ENCODE measurements around the gene AP3S2.
"Not testable (repeated sequence)": the region's sequence is repeated elsewhere in the genome, so short reads cannot be mapped to it uniquely, and the experiment has no call there.

AP3S2 gene

DNA sequence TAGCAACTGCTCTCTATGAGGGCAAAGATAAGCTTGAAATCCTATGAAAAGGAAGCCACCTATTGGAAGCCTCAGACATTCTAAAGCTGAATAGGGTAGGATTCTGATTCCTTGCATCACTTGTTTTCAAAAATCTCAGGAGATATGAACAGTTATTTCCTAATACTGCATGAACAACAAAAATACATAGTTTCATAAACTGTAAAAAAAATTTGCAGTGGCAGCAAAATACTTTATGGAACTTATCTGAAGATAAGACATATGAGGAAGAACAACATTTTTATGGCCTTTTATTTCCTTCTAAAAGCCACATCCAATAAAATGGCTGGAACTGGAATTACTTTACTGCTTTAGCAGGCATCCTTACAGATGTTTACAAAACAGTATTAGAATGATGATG lies 29.9 kb downstream of the AP3S2 start:
- DNase-seq = no peak

- DNase-seq = no peak
These were observed 32.9 kb downstream of the AP3S2 start for GRCh38 chr15:89860891-89861290.

DNA sequence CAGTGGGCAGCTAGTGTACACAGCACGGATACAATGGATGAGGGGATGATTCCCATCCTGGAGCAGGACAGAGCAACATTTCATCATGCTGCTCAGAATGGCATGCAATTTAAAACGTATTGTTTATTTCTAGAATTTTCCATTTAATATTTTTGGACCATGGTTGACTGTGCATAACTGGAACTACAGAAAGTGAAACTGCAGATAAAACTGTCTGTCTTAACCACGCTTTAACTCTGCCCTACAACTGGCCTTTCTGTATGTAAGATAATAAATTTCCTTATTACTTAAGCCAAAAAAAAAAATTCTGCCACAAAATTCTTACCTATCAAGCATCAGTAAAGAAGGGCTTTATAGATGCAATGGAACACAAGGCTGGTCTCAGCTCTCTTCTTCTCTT lies 33.4 kb downstream of the AP3S2 start:
- DNase-seq = no peak

- no peak for DNase-seq
These were observed 34.9 kb downstream of the AP3S2 start for GRCh38 chr15:89858661-89859458.

- no peak for DNase-seq
These were observed 36.1 kb downstream of the AP3S2 start for GRCh38 chr15:89857673-89858072.

GRCh38 chr15:89855948-89856347 lies 37.8 kb downstream of the AP3S2 start:
- DNase-seq = no peak

DNA sequence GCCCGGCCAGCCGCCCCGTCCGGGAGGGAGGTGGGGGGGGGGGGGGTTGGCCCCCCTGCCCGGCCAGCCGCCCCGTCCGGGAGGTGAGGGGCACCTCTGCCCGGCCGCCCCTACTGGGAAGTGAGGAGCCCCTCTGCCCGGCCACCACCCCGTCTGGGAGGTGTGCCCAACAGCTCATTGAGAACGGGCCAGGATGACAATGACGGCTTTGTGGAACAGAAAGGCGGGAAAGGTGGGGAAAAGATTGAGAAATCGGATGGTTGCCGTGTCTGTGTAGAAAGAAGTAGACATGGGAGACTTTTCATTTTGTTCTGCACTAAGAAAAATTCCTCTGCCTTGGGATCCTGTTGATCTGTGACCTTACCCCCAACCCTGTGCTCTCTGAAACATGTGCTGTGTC lies 38.9 kb downstream of the AP3S2 start:
- DNase-seq = not testable (repeated sequence)

GRCh38 chr15:89852342-89852995 lies 41.3 kb downstream of the AP3S2 start:
- DNase-seq = no peak

DNA sequence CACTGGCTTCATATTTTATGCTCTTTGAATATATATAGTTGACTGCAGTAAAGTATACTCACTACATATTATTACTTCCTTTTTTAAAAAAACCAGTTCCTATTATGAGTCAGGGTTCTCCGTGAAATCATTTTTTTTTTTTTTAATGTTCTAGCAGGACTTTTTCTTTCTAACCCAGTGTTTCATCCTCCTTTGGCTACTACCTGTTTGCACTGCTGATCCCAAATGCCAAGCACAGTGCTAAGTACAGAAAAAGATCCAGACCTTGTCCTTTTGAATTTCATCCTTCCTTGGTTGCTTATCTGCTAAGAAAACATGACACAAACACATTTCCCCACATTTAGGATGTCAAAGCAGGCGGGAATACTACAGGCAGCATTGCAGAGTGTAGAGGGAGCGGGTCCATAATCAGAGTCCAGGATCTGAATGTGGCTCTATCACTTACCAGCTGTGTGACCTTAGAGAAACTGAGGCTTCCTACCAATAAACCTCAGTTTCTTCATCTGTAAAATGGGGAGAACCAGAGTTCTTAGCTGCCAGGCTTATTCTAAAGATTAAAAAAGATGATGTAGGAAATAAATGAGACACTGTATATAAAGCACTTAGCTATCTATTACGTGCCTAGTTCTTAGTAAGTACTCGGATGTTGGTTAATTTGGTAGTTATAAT lies 42.0 kb downstream of the AP3S2 start:
- no peak for DNase-seq

- DNase-seq = no peak
These were observed 44.9 kb downstream of the AP3S2 start for GRCh38 chr15:89848970-89849292.

DNA sequence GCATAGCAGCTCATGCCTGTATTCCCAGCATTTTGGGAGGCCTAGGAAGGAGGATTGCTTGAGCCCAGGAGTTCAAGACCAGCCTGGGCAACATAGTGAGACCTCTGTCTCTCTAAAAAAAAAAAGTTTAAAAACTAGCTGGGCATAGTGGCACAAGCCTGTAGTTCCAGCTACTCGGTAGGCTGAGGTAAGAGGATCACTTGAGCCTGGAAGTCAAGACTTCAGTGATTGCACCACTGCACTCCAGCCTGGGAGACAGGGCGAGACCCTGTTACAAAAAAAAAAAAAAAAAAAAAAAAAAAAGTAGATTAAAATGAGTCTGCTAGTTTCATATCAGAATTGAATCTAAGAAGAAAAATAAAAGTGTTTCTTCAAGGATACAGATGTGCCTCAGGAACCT lies 46.7 kb downstream of the AP3S2 start:
- no peak for DNase-seq

DNA sequence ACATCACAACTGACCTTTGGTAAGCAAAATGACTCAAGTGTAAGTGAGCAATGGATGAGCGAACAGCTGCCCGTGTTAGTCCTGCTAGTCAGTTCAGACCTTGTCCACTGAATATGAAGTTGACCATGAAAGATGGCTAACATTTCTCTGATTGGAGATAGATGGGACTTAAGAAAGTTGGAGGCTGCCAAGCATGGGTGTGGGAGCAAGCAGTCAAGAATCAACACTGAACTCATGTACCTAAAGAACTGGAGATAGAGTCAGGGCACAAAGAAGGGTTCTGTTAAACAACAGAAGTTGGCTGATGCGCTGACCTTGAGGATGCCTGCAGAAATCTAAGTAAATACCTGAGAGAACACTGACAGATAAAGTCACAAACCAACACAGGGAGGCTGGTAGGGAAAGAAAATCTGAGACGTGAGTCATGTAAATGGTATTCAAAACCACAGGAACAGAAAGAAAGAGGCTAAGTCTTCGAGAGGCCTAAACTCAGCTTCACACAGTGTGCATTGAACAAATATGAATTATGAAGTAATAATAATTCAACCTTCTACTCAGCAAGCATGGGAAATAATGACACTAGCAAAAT lies 48.4 kb downstream of the AP3S2 start:
- DNase-seq = no peak

- no peak for DNase-seq
These were observed 51.8 kb downstream of the AP3S2 start for GRCh38 chr15:89841962-89842361.

DNA sequence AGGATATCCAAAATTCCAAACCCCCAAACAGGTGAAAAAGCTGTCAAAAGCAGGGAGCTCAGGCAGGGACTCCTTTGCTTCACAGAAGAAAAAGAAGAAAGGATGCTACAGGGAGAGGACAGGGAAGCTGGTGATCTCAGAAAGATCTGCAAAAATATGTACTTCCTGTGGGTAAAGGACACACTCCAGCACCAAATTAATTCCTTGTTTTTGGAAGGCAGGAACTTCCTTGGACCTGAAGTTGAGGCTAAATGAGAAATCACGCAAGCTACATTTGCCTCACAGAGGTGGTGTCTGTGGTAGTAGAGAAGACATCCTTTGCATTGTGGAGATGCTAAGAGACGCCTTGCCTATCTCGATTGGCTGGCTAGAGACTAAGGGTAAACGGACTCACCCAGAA lies 52.5 kb downstream of the AP3S2 start:
- no peak for DNase-seq

- DNase-seq = no peak
These were observed 54.5 kb downstream of the AP3S2 start for GRCh38 chr15:89839167-89839810.

DNA sequence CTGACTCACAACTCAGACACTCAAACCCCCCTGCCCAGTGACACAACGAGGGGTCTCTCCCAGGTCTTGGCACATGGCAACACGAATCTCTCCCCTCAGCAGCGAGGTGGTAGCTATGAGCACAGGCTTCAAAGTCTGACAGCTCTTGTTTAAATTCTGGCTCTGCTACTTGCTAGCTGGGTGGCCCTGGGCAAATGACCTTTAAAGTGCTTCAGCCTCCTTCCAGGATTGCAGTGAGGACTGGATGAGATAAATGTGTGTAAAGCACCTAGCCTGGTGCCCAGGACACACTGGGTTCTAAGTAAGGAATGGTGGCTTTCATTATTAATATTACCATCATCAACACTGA lies 56.0 kb downstream of the AP3S2 start:
- DNase-seq = no peak

GRCh38 chr15:89837134-89837829 lies 56.5 kb downstream of the AP3S2 start:
- no peak for DNase-seq

DNA sequence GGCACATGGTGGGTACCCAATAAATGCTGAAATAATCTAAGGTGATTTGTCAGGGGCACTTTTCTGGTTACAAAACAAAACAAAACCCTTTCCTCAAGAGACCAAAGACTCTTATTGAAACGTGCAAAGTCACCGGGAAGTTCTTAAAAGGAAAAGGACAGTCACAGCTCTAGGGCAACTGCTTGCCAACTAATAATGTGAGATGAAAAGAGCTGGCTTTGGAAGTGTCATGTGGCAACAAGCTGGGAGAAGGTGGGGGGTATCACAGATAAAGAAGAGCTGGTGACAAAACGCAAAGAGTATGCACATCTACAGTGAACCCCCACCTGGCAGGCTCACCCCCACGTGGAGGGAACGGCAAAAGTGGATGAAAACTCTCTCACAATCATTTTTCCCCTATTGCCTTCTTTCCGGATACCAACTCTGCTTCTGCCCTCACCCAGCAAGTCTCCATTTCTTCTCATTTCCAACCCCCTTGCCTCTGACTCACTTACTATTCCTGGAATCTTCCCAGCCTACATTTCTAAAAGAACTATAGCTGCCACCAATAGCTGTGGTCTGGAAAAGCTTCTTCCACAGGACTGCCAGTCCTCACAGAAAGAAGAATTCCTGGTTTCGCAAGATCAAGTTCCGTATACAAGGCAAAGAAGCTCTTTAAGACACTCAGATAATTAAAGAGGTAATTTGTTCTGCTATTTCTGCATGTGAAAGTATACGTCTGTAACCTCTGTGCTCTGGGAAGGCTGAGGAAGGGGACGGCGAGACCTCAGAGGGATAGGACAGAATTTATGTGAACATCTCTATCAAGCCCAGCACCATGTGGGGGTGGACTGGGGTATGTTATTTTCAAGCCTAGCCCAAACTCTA lies 57.3 kb downstream of the AP3S2 start:
- no peak for DNase-seq

- no peak for DNase-seq
These were observed 58.6 kb downstream of the AP3S2 start for GRCh38 chr15:89835176-89835564.

DNA sequence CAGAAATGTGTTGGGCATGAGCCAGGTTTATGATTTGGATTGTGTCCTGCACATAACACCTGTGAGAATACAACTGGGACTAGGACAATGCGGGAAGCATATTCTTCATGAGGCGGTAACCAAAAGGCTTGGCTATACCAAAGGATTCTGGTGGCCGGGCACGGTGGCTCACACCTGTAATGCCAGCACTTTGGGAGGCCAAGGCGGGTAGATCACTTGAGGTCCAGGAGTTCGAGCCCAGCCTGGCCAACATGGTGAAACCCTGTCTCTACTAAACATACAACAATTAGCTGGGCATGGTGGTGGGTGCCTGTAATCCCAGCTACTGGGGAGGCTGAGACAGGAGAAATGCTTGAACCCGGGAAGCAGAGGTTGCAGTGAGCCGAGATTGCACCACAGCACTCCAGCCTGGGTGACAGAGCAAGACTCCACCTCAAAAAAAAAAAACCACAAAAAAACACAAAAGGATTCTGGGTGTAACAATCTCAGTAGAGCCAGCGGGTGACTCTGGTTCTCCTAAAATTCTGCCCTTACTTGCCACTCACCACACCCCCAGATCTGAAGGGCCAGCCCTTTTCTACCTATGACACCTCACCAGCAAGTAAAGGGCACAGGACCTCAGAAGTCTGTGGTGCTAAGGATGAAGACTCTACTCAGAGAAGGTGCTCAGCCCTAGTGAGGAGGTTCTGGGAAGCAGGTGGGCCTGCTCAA lies 59.2 kb downstream of the AP3S2 start:
- DNase-seq = not testable (repeated sequence)

- DNase-seq = no peak
These were observed 59.8 kb downstream of the AP3S2 start for GRCh38 chr15:89833966-89834365.
